GM12878 (cell line): Measurements from ENCODE around the gene KIF20A. TPM values are rescaled to one million over a fixed set of nuclear protein-coding genes. Genes with fewer than 3 reads are reported as not detected.

ENCODE experiments used
- BACH1 ChIP-seq: fragments of 450-650 bp; IDR thresholded peaks from 2 replicates; pipeline ENCODE4 v1.6.1; 2017; ENCODE audit warnings: mild to moderate bottlenecking, borderline replicate concordance
- BCL11A ChIP-seq: IDR thresholded peaks from 2 replicates; pipeline ENCODE4 v1.6.1; 2011; ENCODE audit warnings: low read depth, low read length
- CHD2 ChIP-seq: IDR thresholded peaks from 2 replicates; pipeline ENCODE4 v1.6.1; 2011; ENCODE audit warnings: low read depth, low read length, improper control_type of control experiment, borderline replicate concordance
- FOXM1 ChIP-seq: IDR thresholded peaks from 2 replicates; pipeline ENCODE4 v1.6.1; 2012; ENCODE audit warnings: low read depth, mild to moderate bottlenecking, inconsistent platforms, low read length, moderate library complexity
- GABPA ChIP-seq: IDR thresholded peaks from 2 replicates; pipeline ENCODE4 v1.6.1; 2014; ENCODE audit warnings: antibody characterized with exemption, low read depth, mild to moderate bottlenecking, inconsistent platforms
- IKZF1 ChIP-seq: fragments of 450-650 bp; conservative IDR thresholded peaks from 2 replicates; pipeline ENCODE4 v1.6.1; 2017; ENCODE audit warnings: antibody characterized with exemption, mild to moderate bottlenecking
- IKZF2 ChIP-seq, 2 experiments: fragments of 450-650 bp; IDR thresholded peaks; 2 replicates each; pipeline ENCODE4 v1.6.1; 2017; ENCODE audit warnings: mild to moderate bottlenecking in 2 of 2, moderate library complexity in 2 of 2
- POLR2AphosphoS5 ChIP-seq: IDR thresholded peaks from 2 replicates; pipeline ENCODE4 v1.6.1; 2011; ENCODE audit warnings: mild to moderate bottlenecking, low read length, inconsistent platforms
- RBBP5 ChIP-seq: fragments of 200-600 bp; sonication (generic); conservative IDR thresholded peaks from 2 replicates; pipeline ENCODE4 v1.6.1; 2016
- RUNX3 ChIP-seq: IDR thresholded peaks from 2 replicates; pipeline ENCODE4 v1.6.1; 2012; ENCODE audit warnings: low read length, inconsistent platforms
- SMARCA5 ChIP-seq: fragments of 450-650 bp; IDR thresholded peaks from 2 replicates; pipeline ENCODE4 v1.6.1; 2017; ENCODE audit warnings: mild to moderate bottlenecking
- polyA plus RNA-seq, 11 experiments: library from polyadenylated mRNA; depleted of rRNA in 4 of 11; unstranded in 6 of 11; stranded (reverse) in 5 of 11; fragments of >200 nt; fragmentation: Nextera tagmentation in 4 of 11; fragmentation: Illumina TruSeq in 1 of 11; extraction: Ambion mirVana in 4 of 11; extraction: Trizol in 1 of 11; gene quantifications; 1 replicate in 1 of 11; 2 replicates in 10 of 11; pipeline versions ENCODE4 v1.2.1 to v1.2.3, GENCODE V29; 2011 to 2016; ENCODE audit warnings: inconsistent platforms in 2 of 11, missing spikeins in 2 of 11, low read depth in 1 of 11
- total RNA-seq, 4 experiments: library from RNA; depleted of rRNA in 3 of 4; stranded (reverse); fragments of >200 nt in 3 of 4; fragmentation: Illumina TruSeq in 1 of 4; extraction: Trizol in 1 of 4; gene quantifications; 2 replicates each; pipeline versions ENCODE4 v1.2.1 to v1.2.3, GENCODE V29; 2013 to 2021
- TF ChIP-seq, protein P1 (sequence below): fragments of 450-650 bp; IDR thresholded peaks from 2 replicates; pipeline ENCODE4 v1.6.1; 2017; ENCODE audit warnings: low read depth, mild to moderate bottlenecking, moderate library complexity
- TF ChIP-seq, protein P2 (sequence below): fragments of 450-650 bp; formaldehyde crosslinking; IDR thresholded peaks from 2 replicates; pipeline ENCODE4 v1.5.0; 2022; ENCODE audit warnings: mild to moderate bottlenecking, missing genetic modification characterization

KIF20A gene
- total and polyA plus RNA-seq, 10 of the 15 experiments (the other 5 are each of a cell fraction or from before 2014, with no cell fraction given): 20.7 to 61.9 (median 45.3) TPM

GRCh38 chr5:138186002-138186447 lies 7.1 kb downstream of the KIF20A start (continued):
- TF ChIP-seq RBBP5 (no peak), FOXM1 (0 out of 2 replicates have a peak, but pooled peaks have one; percentile 26), POLR2AphosphoS5 (0 out of 2 replicates have a peak, but pooled peaks have one; percentile 49), BACH1 (no peak), IKZF1 (peak; percentile 51; the same call in 1 of the 2 replicates), SMARCA5 (0 out of 2 replicates have a peak, but pooled peaks have one; percentile 18), CHD2 (no peak), IKZF2 (IDR thresholded peaks at IDR 0.05) (peak in 1 of 2 experiments; percentile 42; a peak in 2 of 4 replicates), BCL11A (peak; percentile 74; the same call in 1 of the 2 replicates), GABPA (no peak), RUNX3 (peak; percentile 68)
- TF ChIP-seq, protein P1, sequence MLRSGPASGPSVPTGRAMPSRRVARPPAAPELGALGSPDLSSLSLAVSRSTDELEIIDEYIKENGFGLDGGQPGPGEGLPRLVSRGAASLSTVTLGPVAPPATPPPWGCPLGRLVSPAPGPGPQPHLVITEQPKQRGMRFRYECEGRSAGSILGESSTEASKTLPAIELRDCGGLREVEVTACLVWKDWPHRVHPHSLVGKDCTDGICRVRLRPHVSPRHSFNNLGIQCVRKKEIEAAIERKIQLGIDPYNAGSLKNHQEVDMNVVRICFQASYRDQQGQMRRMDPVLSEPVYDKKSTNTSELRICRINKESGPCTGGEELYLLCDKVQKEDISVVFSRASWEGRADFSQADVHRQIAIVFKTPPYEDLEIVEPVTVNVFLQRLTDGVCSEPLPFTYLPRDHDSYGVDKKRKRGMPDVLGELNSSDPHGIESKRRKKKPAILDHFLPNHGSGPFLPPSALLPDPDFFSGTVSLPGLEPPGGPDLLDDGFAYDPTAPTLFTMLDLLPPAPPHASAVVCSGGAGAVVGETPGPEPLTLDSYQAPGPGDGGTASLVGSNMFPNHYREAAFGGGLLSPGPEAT: 0 out of 2 replicates have a peak, but pooled peaks have one; percentile 46
- TF ChIP-seq, protein P2, sequence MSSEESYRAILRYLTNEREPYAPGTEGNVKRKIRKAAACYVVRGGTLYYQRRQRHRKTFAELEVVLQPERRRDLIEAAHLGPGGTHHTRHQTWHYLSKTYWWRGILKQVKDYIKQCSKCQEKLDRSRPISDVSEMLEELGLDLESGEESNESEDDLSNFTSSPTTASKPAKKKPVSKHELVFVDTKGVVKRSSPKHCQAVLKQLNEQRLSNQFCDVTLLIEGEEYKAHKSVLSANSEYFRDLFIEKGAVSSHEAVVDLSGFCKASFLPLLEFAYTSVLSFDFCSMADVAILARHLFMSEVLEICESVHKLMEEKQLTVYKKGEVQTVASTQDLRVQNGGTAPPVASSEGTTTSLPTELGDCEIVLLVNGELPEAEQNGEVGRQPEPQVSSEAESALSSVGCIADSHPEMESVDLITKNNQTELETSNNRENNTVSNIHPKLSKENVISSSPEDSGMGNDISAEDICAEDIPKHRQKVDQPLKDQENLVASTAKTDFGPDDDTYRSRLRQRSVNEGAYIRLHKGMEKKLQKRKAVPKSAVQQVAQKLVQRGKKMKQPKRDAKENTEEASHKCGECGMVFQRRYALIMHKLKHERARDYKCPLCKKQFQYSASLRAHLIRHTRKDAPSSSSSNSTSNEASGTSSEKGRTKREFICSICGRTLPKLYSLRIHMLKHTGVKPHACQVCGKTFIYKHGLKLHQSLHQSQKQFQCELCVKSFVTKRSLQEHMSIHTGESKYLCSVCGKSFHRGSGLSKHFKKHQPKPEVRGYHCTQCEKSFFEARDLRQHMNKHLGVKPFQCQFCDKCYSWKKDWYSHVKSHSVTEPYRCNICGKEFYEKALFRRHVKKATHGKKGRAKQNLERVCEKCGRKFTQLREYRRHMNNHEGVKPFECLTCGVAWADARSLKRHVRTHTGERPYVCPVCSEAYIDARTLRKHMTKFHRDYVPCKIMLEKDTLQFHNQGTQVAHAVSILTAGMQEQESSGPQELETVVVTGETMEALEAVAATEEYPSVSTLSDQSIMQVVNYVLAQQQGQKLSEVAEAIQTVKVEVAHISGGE (CRISPR knock-in tag): no peak
